EL (cell line): ENCODE data around the gene DPF1.

ENCODE experiments used
- DNase-seq: peaks from one replicate; pipeline ENCODE4 v3.0.0-alpha.2; 2016

The DPF1 gene

GRCh38 chr19:38218204-38218603 lies 5.8 kb downstream of the DPF1 start:
- no peak for DNase-seq

- DNase-seq, result no peak
Observed at GRCh38 chr19:38216785-38217641, 7.0 kb downstream of the DPF1 start.

GRCh38 chr19:38213911-38214625 lies 10.0 kb downstream of the DPF1 start:
- DNase-seq, result peak; percentile 58

GRCh38 chr19:38213469-38213868 lies 10.6 kb downstream of the DPF1 start:
- DNase-seq, result no peak

GRCh38 chr19:38211766-38212165 lies 12.3 kb downstream of the DPF1 start:
- DNase-seq, result no peak

- no peak for DNase-seq
Observed at GRCh38 chr19:38211151-38211591, 12.9 kb downstream of the DPF1 start.

- DNase-seq, result no peak
Observed at GRCh38 chr19:38210458-38210987, 13.5 kb downstream of the DPF1 start.

GRCh38 chr19:38209671-38210457 lies 14.2 kb downstream of the DPF1 start:
- DNase-seq, result peak; percentile 52

- no peak for DNase-seq
Observed at GRCh38 chr19:38209152-38209551, 14.9 kb downstream of the DPF1 start.

GRCh38 chr19:38208571-38208970 lies 15.5 kb downstream of the DPF1 start:
- no peak for DNase-seq

GRCh38 chr19:38207543-38207942 lies 16.5 kb downstream of the DPF1 start:
- DNase-seq, result no peak

GRCh38 chr19:38206928-38207327 lies 17.1 kb downstream of the DPF1 start:
- DNase-seq, result no peak

GRCh38 chr19:38206006-38206745 lies 17.8 kb downstream of the DPF1 start:
- DNase-seq, result no peak

- DNase-seq, result no peak
Observed at GRCh38 chr19:38204728-38205127, 19.3 kb downstream of the DPF1 start.

- no peak for DNase-seq
Observed at GRCh38 chr19:38204096-38204495, 19.9 kb downstream of the DPF1 start.

- no peak for DNase-seq
Observed at GRCh38 chr19:38203197-38203596, 20.8 kb downstream of the DPF1 start.

GRCh38 chr19:38202504-38202903 lies 21.5 kb downstream of the DPF1 start:
- DNase-seq, result no peak

- no peak for DNase-seq
Observed at GRCh38 chr19:38201731-38202130, 22.3 kb downstream of the DPF1 start.

- no peak for DNase-seq
Observed at GRCh38 chr19:38199340-38199739, 24.7 kb downstream of the DPF1 start.

- DNase-seq, result no peak
Observed at GRCh38 chr19:38197937-38198704, 25.9 kb downstream of the DPF1 start.

GRCh38 chr19:38196948-38197656 lies 26.9 kb downstream of the DPF1 start:
- no peak for DNase-seq
